ENCODE measurements around the gene MANSC1. TPM values are rescaled to one million over a fixed set of nuclear protein-coding genes. Genes with fewer than 3 reads are reported as not detected.
A peak's percentile ranks its signal among the peaks of the same experiment; 100 is the strongest.

Gene MANSC1
- total RNA-seq, 5 donors from 2014 or later (not counting 1 experiment from before 2014, with no cell fraction given) = 0.16 to 1.6 (median 0.96) TPM

- no peaks in the 10 kb centered on the region for H3K27me3 Mint-ChIP-seq
- 0% methylated on average over 7 of the region's 10 CpGs for WGBS (ENCODE audit: insufficient coverage)
- ChIA-PET CTCF (interaction anchor here (0.6 to 3.0 kb wide), 23 partner anchors 8 to 426 kb away, joined by 3 to 29 read pairs (median 4); partner anchors contain the start of gene DUSP16 (in 1 of the 2)), POLR2A (interaction anchor here (0.6 to 2.5 kb wide), 25 partner anchors 9 to 378 kb away, joined by 3 to 25 read pairs (median 4); partner anchors contain the start of gene CREBL2 (in 1 of the 2))
- Histone ChIP-seq H3K27me3 (replicated peaks in 1 of 2; ENCODE audit: control insufficient read depth in 2 of 2, extremely low read depth in 1 of 2, insufficient read depth in 2 of 2, low read length in 1 of 2) (no peaks in the 10 kb centered on the region), H3K9me3 (no peaks in the 10 kb centered on the region), H3K4me1 (ENCODE audit: control insufficient read depth in 1 of 2, extremely low read depth in 1 of 2, insufficient read depth in 2 of 2, low read length in 2 of 2) (peaks cover 13 to 36% of the 10 kb centered on the region in 2 experiments), H3K4me3 (ENCODE audit: control insufficient read depth in 1 of 2, extremely low read depth in 1 of 2, low read length in 1 of 2) (peak overlapping the region; percentile 59 to 73), H3K36me3 (ENCODE audit: control insufficient read depth in 2 of 2, extremely low read depth in 1 of 2, insufficient read depth in 1 of 2, low read length in 1 of 2) (peaks cover 0 to 11% of the 10 kb centered on the region in 2 donors), H3K27ac (ENCODE audit: low read length) (peak overlapping the region; percentile 90)
- H3K27ac Mint-ChIP-seq = peak overlapping the region; percentile 94 to 96
- peak in 1 of 35 experiments; percentile 44 for DNase-seq
- H3K36me3 Mint-ChIP-seq = peaks cover 13% of the 10 kb centered on the region
- H3K4me3 Mint-ChIP-seq = peak overlapping the region; percentile 87 to 96 (median 93)
- no peaks in the 10 kb centered on the region for H3K9me3 Mint-ChIP-seq
- no peak for ATAC-seq (replicated peaks in 1 of 4)
- peaks cover 52 to 62% (median 54%) of the 10 kb centered on the region in 3 donors for H3K4me1 Mint-ChIP-seq
Observed at GRCh38 chr12:12357719-12358461, 7.8 kb upstream of the MANSC1 start.

GRCh38 chr12:12356896-12357718 is 7.1 kb upstream of the MANSC1 start, which contains the start of gene BORCS5:
BORCS5 (plus strand) TSS chr12:12357078; CDS start chr12:12357452, 374 bp downstream.
- Mint-ChIP-seq H3K27me3 (no peaks in the 10 kb centered on the region), H3K36me3 (peaks cover 10% of the 10 kb centered on the region), H3K9me3 (no peaks in the 10 kb centered on the region), H3K4me3 (peak within 1 kb of the TSS; percentile 87 to 96 (median 93)), H3K27ac (peak within 1 kb of the TSS; percentile 94 to 96), H3K4me1 (peaks cover 50 to 58% (median 54%) of the 10 kb centered on the region in 3 donors)
- WGBS (ENCODE audit: insufficient coverage) = under 1% methylated on average over 63 of the region's 72 CpGs
- ChIA-PET CTCF (interaction anchor here (0.5 to 3.0 kb wide), 29 partner anchors 8 to 868 kb away, joined by 3 to 29 read pairs (median 3); partner anchors contain the start of gene DUSP16 (in 1 of the 2)), POLR2A (interaction anchor here (0.6 to 2.5 kb wide), 33 partner anchors 10 to 379 kb away, joined by 3 to 17 read pairs (median 4); partner anchors contain the start of genes CREBL2 (in 1 of the 2) and LRP6 (in 1 of the 2))
- peak; percentile 97 to 99 (median 98) for DNase-seq
- Histone ChIP-seq H3K27ac (ENCODE audit: low read length) (peak within 1 kb of the TSS; percentile 90), H3K27me3 (replicated peaks in 1 of 2; ENCODE audit: control insufficient read depth in 2 of 2, extremely low read depth in 1 of 2, insufficient read depth in 2 of 2, low read length in 1 of 2) (no peaks in the 10 kb centered on the region), H3K9me3 (no peaks in the 10 kb centered on the region), H3K4me3 (ENCODE audit: control insufficient read depth in 1 of 2, extremely low read depth in 1 of 2, low read length in 1 of 2) (peak within 1 kb of the TSS; percentile 59 to 73), H3K4me1 (ENCODE audit: control insufficient read depth in 1 of 2, extremely low read depth in 1 of 2, insufficient read depth in 2 of 2, low read length in 2 of 2) (peaks cover 13 to 36% of the 10 kb centered on the region in 2 experiments), H3K36me3 (ENCODE audit: control insufficient read depth in 2 of 2, extremely low read depth in 1 of 2, insufficient read depth in 1 of 2, low read length in 1 of 2) (peaks cover 0 to 5% of the 10 kb centered on the region in 2 donors)
- ATAC-seq (replicated peaks in 1 of 4) = peak; percentile 90 to 96 (median 91)

- Mint-ChIP-seq H3K9me3 (no peaks in the 10 kb centered on the region), H3K27ac (peak overlapping the region; percentile 94 to 96), H3K36me3 (peaks cover 3% of the 10 kb centered on the region), H3K4me1 (peaks cover 43 to 52% (median 48%) of the 10 kb centered on the region in 3 donors), H3K27me3 (no peaks in the 10 kb centered on the region), H3K4me3 (peak overlapping the region; percentile 87 to 96 (median 93))
- POLR2A ChIA-PET = interaction anchor here (0.6 to 2.5 kb wide), 18 partner anchors 21 to 380 kb away, joined by 3 to 12 read pairs (median 4); partner anchors contain the start of genes CREBL2 (in 1 of the 2) and LRP6 (in 1 of the 2)
- Histone ChIP-seq H3K4me1 (ENCODE audit: control insufficient read depth in 1 of 2, extremely low read depth in 1 of 2, insufficient read depth in 2 of 2, low read length in 2 of 2) (peaks cover 13 to 39% of the 10 kb centered on the region in 2 experiments), H3K36me3 (ENCODE audit: control insufficient read depth in 2 of 2, extremely low read depth in 1 of 2, insufficient read depth in 1 of 2, low read length in 1 of 2) (no peaks in the 10 kb centered on the region), H3K27me3 (replicated peaks in 1 of 2; ENCODE audit: control insufficient read depth in 2 of 2, extremely low read depth in 1 of 2, insufficient read depth in 2 of 2, low read length in 1 of 2) (no peaks in the 10 kb centered on the region), H3K4me3 (ENCODE audit: control insufficient read depth in 1 of 2, extremely low read depth in 1 of 2, low read length in 1 of 2) (peak overlapping the region; percentile 59 to 73), H3K9me3 (no peaks in the 10 kb centered on the region), H3K27ac (ENCODE audit: low read length) (peak overlapping the region; percentile 90)
- ATAC-seq (replicated peaks in 1 of 4) (no peak), DNase-seq (no peak)
- CTCF ChIA-PET = interaction anchor here (0.5 to 3.0 kb wide), 20 partner anchors 9 to 868 kb away, joined by 3 to 29 read pairs (median 4); partner anchors contain the start of gene DUSP16 (in 1 of the 2)
- WGBS (ENCODE audit: insufficient coverage) = 67% methylated on average over 1 of the region's 5 CpGs
Observed at GRCh38 chr12:12356467-12356895, 6.4 kb upstream of the MANSC1 start.

DNA sequence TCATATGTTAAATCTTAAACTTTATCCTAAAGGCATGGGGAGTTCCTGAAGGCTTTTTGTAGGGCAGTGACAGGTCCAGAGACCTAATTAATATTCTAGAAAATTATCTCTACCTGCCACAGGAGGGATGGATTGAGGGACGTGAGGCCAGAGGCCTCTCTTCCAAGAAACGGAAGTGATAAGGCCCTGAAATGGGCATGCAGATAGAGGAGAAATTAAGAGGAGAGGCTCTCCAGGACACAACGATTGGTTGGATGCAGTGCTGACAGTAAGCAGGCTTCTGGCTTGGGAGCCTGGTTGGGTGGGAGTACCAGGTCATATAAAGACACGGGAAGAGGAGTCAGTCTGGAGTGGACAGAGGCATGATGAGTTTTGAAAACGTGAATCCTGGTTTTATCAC is 3.8 kb upstream of the MANSC1 start:
- Mint-ChIP-seq H3K27me3 (no peaks in the 10 kb centered on the region), H3K9me3 (no peaks in the 10 kb centered on the region)

DNA sequence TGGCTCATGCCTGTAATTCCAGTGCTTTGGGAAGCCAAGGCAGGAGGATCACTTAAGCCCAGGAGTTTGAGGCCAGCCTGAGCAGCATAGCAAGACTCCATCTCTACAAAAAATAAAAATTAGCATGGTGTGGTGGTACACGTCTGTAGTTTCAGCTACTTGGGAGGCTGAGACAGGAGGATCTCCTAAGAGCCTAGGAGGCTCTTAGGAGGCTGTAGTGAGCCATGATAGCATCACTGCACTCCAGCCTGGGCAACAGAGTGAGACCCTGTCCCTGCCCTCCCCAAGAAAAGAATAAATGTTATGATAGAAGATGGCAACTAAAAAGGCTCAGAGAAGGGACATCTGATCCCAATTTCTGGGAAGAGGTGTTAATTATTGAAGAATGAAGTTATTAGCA is 3.2 kb upstream of the MANSC1 start:
- peak overlapping the region in 1 of 2 donors; percentile 8 for H3K27ac Mint-ChIP-seq
- no peaks in the 10 kb centered on the region for H3K27me3 ChIP-seq (replicated peaks in 1 of 2; ENCODE audit: control insufficient read depth in 2 of 2, extremely low read depth in 1 of 2, insufficient read depth in 2 of 2, low read length in 1 of 2)
- POLR2A ChIA-PET = no interaction called here
- peaks cover 43 to 52% (median 50%) of the 10 kb centered on the region in 3 donors for H3K4me1 Mint-ChIP-seq
- H3K4me3 ChIP-seq (ENCODE audit: control insufficient read depth in 1 of 2, extremely low read depth in 1 of 2, low read length in 1 of 2) = no peak overlapping the region
- no peaks in the 10 kb centered on the region for H3K36me3 ChIP-seq (ENCODE audit: control insufficient read depth in 2 of 2, extremely low read depth in 1 of 2, insufficient read depth in 1 of 2, low read length in 1 of 2)
- H3K4me3 Mint-ChIP-seq = no peak overlapping the region
- H3K36me3 Mint-ChIP-seq = no peaks in the 10 kb centered on the region
- no peaks in the 10 kb centered on the region for H3K27me3 Mint-ChIP-seq
- CTCF ChIA-PET = no interaction called here
- peaks cover 22 to 37% of the 10 kb centered on the region in 2 experiments for H3K4me1 ChIP-seq (ENCODE audit: control insufficient read depth in 1 of 2, extremely low read depth in 1 of 2, insufficient read depth in 2 of 2, low read length in 2 of 2)
- ATAC-seq (replicated peaks in 1 of 4) (no peak), DNase-seq (no peak)
- H3K27ac ChIP-seq (ENCODE audit: low read length) = no peak overlapping the region
- H3K9me3 ChIP-seq = no peaks in the 10 kb centered on the region
- WGBS (ENCODE audit: insufficient coverage) = no CpG with 5 or more reads among the region's 1 CpG
- no peaks in the 10 kb centered on the region for H3K9me3 Mint-ChIP-seq

More for the DNA sequence above, 3.8 kb upstream of the MANSC1 start:
- no peak overlapping the region for H3K27ac ChIP-seq (ENCODE audit: low read length)
- ChIA-PET POLR2A (no interaction called here), CTCF (interaction anchor here in 1 of 2 donors (0.6 kb wide), 1 partner anchor 383 kb away, joined by 3 read pairs; no protein-coding TSS in a partner anchor)
- Mint-ChIP-seq H3K4me3 (no peak overlapping the region), H3K4me1 (peaks cover 45 to 57% (median 53%) of the 10 kb centered on the region in 3 donors), H3K27ac (no peak overlapping the region), H3K36me3 (no peaks in the 10 kb centered on the region)
- H3K9me3 ChIP-seq = no peaks in the 10 kb centered on the region
- ATAC-seq (replicated peaks in 1 of 4) = no peak
- no peak overlapping the region for H3K4me3 ChIP-seq (ENCODE audit: control insufficient read depth in 1 of 2, extremely low read depth in 1 of 2, low read length in 1 of 2)
- H3K4me1 ChIP-seq (ENCODE audit: control insufficient read depth in 1 of 2, extremely low read depth in 1 of 2, insufficient read depth in 2 of 2, low read length in 2 of 2) = peaks cover 25 to 43% of the 10 kb centered on the region in 2 experiments
- H3K27me3 ChIP-seq (replicated peaks in 1 of 2; ENCODE audit: control insufficient read depth in 2 of 2, extremely low read depth in 1 of 2, insufficient read depth in 2 of 2, low read length in 1 of 2) = no peaks in the 10 kb centered on the region
- WGBS (ENCODE audit: insufficient coverage) = 97% methylated on average over 3 of the region's 5 CpGs
- DNase-seq = no peak
- H3K36me3 ChIP-seq (ENCODE audit: control insufficient read depth in 2 of 2, extremely low read depth in 1 of 2, insufficient read depth in 1 of 2, low read length in 1 of 2) = no peaks in the 10 kb centered on the region

Measured in T-cell (primary cell).